SK-N-SH (cell line): ENCODE results near the gene PSMB4. TPM values are rescaled to one million over a fixed set of nuclear protein-coding genes. Genes with fewer than 3 reads are reported as not detected.

Experiments
- CTCF ChIA-PET: fragments of 300-600, 350-600 bp; formaldehyde crosslinking; extraction: SDS; loops from one replicate; lab custom pipeline; 2021; lab: Yijun Ruan, JAX
- POLR2A ChIA-PET: fragments of 350-600 bp; sonication (Branson Sonifier 250); formaldehyde crosslinking; extraction: SDS; loops from one replicate; lab custom pipeline; 2020; ENCODE audit warnings: antibody characterized with exemption, inconsistent platforms; lab: Yijun Ruan, JAX
- DNase-seq: peaks from one replicate; pipeline ENCODE4 v3.0.0; 2012
- H2AFZ ChIP-seq: fragments of 200-600 bp; sonication (generic); 2 replicates; pipeline ENCODE4 v1.8.1; 2016; ENCODE audit warnings: antibody characterized with exemption, mild to moderate bottlenecking, low read depth
- H3F3A ChIP-seq: fragments of 200-600 bp; sonication (generic); replicated peaks from 2 replicates; pipeline ENCODE3; 2016; ENCODE audit warnings: antibody characterized with exemption, mild to moderate bottlenecking; ENCODE audit not compliant: insufficient read depth
- H3K27ac ChIP-seq, 2 experiments: fragments of 200-500 bp in 1 of 2; fragments of 200-600 bp in 1 of 2; sonication (Bioruptor generic) in 1 of 2; sonication (generic), shearing (Covaris generic) in 1 of 2; 2 replicates each; pipeline versions ENCODE4 v1.5.1 to v1.6.1; 2014 to 2016; ENCODE audit warnings: low read depth in 2 of 2, inconsistent platforms in 1 of 2, low read length in 1 of 2, mild to moderate bottlenecking in 1 of 2, mixed read lengths in 1 of 2
- H3K27me3 ChIP-seq: fragments of 200-600 bp; sonication (generic), shearing (Covaris generic); 2 replicates; pipeline ENCODE4 v1.6.1; 2016; ENCODE audit warnings: mixed run types; ENCODE audit not compliant: insufficient read depth
- H3K36me3 ChIP-seq, 2 experiments: fragments of 200-500 bp in 1 of 2; fragments of 200-600 bp in 1 of 2; sonication (Bioruptor generic) in 1 of 2; sonication (generic) in 1 of 2; replicated peaks in 1 of 2; 2 replicates each; pipeline versions ENCODE3 to v1.5.1; 2014 to 2016; ENCODE audit warnings: low read length in 1 of 2, mild to moderate bottlenecking in 1 of 2; ENCODE audit not compliant: insufficient read depth in 2 of 2, control insufficient read depth in 1 of 2
- H3K4me1 ChIP-seq, 2 experiments: fragments of 200-500 bp in 1 of 2; fragments of 200-600 bp in 1 of 2; sonication (Bioruptor generic) in 1 of 2; sonication (generic), shearing (Covaris generic) in 1 of 2; 2 replicates each; pipeline versions ENCODE4 v1.5.1 to v1.6.1; 2014 to 2016; ENCODE audit warnings: low read depth in 1 of 2, low read length in 1 of 2, mixed run types in 1 of 2; ENCODE audit not compliant: insufficient read depth in 2 of 2, control insufficient read depth in 1 of 2
- H3K4me2 ChIP-seq: fragments of 200-600 bp; sonication (generic), shearing (Covaris generic); 2 replicates; pipeline ENCODE4 v1.6.1; 2017; ENCODE audit warnings: mixed run types
- H3K4me3 ChIP-seq, 2 experiments: fragments of 200-500 bp in 1 of 2; fragments of 200-600 bp in 1 of 2; sonication (Bioruptor generic) in 1 of 2; sonication (generic), shearing (Covaris generic) in 1 of 2; 2 replicates each; pipeline versions ENCODE4 v1.5.1 to v1.8.1; 2014 to 2016; ENCODE audit warnings: low read depth in 2 of 2, inconsistent platforms in 1 of 2, low read length in 1 of 2, mild to moderate bottlenecking in 1 of 2, mixed read lengths in 1 of 2, moderate library complexity in 1 of 2
- H3K79me2 ChIP-seq: fragments of 200-600 bp; sonication (generic); 2 replicates; pipeline ENCODE4 v1.8.1; 2017; ENCODE audit warnings: mild to moderate bottlenecking; ENCODE audit not compliant: insufficient read depth
- H3K9ac ChIP-seq: fragments of 200-600 bp; sonication (generic); 2 replicates; pipeline ENCODE4 v1.6.1; 2017; ENCODE audit warnings: mixed run types
- H3K9me2 ChIP-seq: fragments of 200-600 bp; sonication (generic); 2 replicates; pipeline ENCODE4 v1.6.1; 2017; ENCODE audit warnings: mixed run types
- H3K9me3 ChIP-seq: fragments of 200-600 bp; sonication (generic); 2 replicates; pipeline ENCODE4 v1.6.1; 2017; ENCODE audit warnings: mixed run types, mild to moderate bottlenecking, moderate library complexity
- H4K20me1 ChIP-seq: fragments of 200-600 bp; sonication (generic); 2 replicates; pipeline ENCODE4 v1.6.1; 2017; ENCODE audit warnings: mild to moderate bottlenecking, mixed run types; ENCODE audit not compliant: insufficient read depth
- CHD2 ChIP-seq: fragments of 150-350 bp; IDR thresholded peaks from 2 replicates; pipeline ENCODE4 v1.6.1; 2018; ENCODE audit warnings: low read length; ENCODE audit not compliant: partially characterized antibody
- ELF1 ChIP-seq: IDR thresholded peaks from 2 replicates; pipeline ENCODE4 v1.4.0; 2012
- EP300 ChIP-seq, 2 experiments: IDR thresholded peaks; 2 replicates each; pipeline versions ENCODE4 v1.4.0 to v1.6.1; 2012; ENCODE audit warnings: borderline replicate concordance in 1 of 2, low read depth in 1 of 2, low read length in 1 of 2
- EZH2phosphoT487 ChIP-seq: fragments of 200-600 bp; sonication (generic); IDR thresholded peaks from 2 replicates; pipeline ENCODE4 v1.6.1; 2017; ENCODE audit warnings: low read depth, mixed run types, mild to moderate bottlenecking, antibody characterized with exemption, moderate library complexity, borderline replicate concordance
- FOSL2 ChIP-seq: IDR thresholded peaks from 2 replicates; pipeline ENCODE4 v1.4.0; 2012; ENCODE audit warnings: low read depth, mild to moderate bottlenecking, moderate library complexity, borderline replicate concordance
- GABPA ChIP-seq: IDR thresholded peaks from 2 replicates; pipeline ENCODE4 v1.4.0; 2012; ENCODE audit warnings: low read depth, mild to moderate bottlenecking
- MAX ChIP-seq: IDR thresholded peaks from 2 replicates; pipeline ENCODE4 v1.4.0; 2012; ENCODE audit warnings: low read depth
- MXI1 ChIP-seq: IDR thresholded peaks from 2 replicates; pipeline ENCODE4 v1.6.1; 2012; ENCODE audit warnings: mild to moderate bottlenecking, low read depth, low read length, improper control_type of control experiment
- NFIC ChIP-seq: IDR thresholded peaks from 2 replicates; pipeline ENCODE4 v1.4.0; 2012; ENCODE audit warnings: borderline replicate concordance
- NRF1 ChIP-seq: IDR thresholded peaks from 2 replicates; pipeline ENCODE4 v1.6.1; 2012; ENCODE audit warnings: low read depth, mild to moderate bottlenecking, low read length
- PBX3 ChIP-seq: IDR thresholded peaks from 2 replicates; pipeline ENCODE4; 2012
- RFX5 ChIP-seq: IDR thresholded peaks from 2 replicates; pipeline ENCODE4 v1.6.1; 2012; ENCODE audit warnings: mild to moderate bottlenecking, improper control_type of control experiment, low read length
- SIN3A ChIP-seq: IDR thresholded peaks from 2 replicates; pipeline ENCODE4 v1.6.1; 2012; ENCODE audit warnings: low read depth, mild to moderate bottlenecking, low read length, moderate library complexity, borderline replicate concordance
- SMC3 ChIP-seq: IDR thresholded peaks from 2 replicates; pipeline ENCODE4 v1.6.1; 2012; ENCODE audit warnings: low read depth, low read length, improper control_type of control experiment
- TCF12 ChIP-seq: IDR thresholded peaks from 2 replicates; pipeline ENCODE4 v1.4.0; 2012
- TEAD4 ChIP-seq: IDR thresholded peaks from 2 replicates; pipeline ENCODE4 v1.4.0; 2012; ENCODE audit warnings: mild to moderate bottlenecking, borderline replicate concordance; ENCODE audit not compliant: insufficient read depth
- USF1 ChIP-seq: IDR thresholded peaks from 2 replicates; pipeline ENCODE4 v1.4.0; 2012; ENCODE audit warnings: low read depth, borderline replicate concordance
- ZBTB33 ChIP-seq: IDR thresholded peaks from 2 replicates; pipeline ENCODE4 v1.4.0; 2012; ENCODE audit warnings: low read depth, borderline replicate concordance
- WGBS: methylation state at CpG from one replicate; pipeline ENCODE4 v1.1.6; 2017; ENCODE audit warnings: low lambda C conversion rate; 5-methylcytosine and 5-hydroxymethylcytosine counted together
- polyA plus RNA-seq, 3 experiments: library from polyadenylated mRNA; depleted of rRNA; stranded (reverse); fragments of >200 nt; gene quantifications; 2 replicates each; pipeline ENCODE4 v1.2.3, GENCODE V29; 2012
- TF ChIP-seq, protein P1 (sequence below): fragments of 150-350 bp; IDR thresholded peaks from 2 replicates; pipeline ENCODE4 v1.6.1; 2017; ENCODE audit warnings: antibody characterized with exemption, low read length, low read depth, borderline replicate concordance

PSMB4 gene
- polyA plus RNA-seq, 1 of the 3 experiments (the other 2 are of a cell fraction) = 716 TPM

DNA sequence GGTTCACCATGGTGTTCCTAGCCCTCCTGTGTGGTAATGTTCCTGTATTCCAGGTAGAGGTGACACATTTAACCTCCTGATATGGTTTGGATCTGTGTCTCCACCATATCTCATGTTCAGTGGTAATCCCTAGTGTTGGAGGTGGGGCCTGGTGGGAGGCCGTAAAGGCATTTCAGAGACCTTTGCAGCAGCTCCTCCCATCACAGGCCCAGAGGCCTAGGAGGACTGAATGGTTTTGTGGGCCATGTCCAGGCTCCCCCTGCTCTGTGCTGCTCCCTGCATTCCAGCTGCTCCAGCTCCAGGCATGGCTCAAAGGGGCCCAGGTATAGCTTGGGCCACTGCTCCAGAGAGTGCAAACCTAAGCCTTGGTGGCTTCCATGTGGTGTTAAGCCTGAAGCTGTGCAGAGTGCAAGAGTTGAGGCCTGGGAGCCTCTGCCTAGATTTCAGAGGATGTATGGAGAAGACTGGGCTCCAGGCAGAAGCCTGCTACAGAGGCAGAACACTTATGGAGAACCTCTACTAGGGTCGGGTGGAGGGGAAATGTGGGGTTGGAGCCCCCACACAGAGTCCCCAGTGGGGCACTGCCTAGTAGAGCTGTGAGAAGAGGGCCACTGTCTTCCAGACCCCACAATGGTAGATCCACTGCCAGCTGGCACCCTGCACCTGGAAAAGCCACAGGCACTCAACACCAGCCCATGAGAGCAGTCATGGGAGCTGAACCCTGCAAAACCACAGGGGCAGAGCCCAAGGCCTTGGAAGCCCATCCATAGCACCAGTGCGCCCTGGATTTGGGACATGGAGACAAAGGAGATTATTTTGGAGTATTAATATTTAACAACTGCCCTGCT is 36.8 kb upstream of the PSMB4 start:
- Histone ChIP-seq H3K27me3 (no peaks in the 10 kb centered on the region), H3K9ac (no peak overlapping the region), H3K36me3 (no peaks in the 10 kb centered on the region), H3F3A (no peaks in the 10 kb centered on the region), H3K4me2 (no peak overlapping the region), H3K4me3 (no peak overlapping the region), H2AFZ (no peak overlapping the region), H3K79me2 (no peaks in the 10 kb centered on the region), H3K4me1 (no peaks in the 10 kb centered on the region), H3K9me2 (no peaks in the 10 kb centered on the region), H3K9me3 (peaks cover 7% of the 10 kb centered on the region; the same call in 1 of the 2 replicates), H3K27ac (no peak overlapping the region), H4K20me1 (no peaks in the 10 kb centered on the region)
- ChIA-PET CTCF (interaction anchor here (0.8 to 1.7 kb wide), 2 partner anchors 22 kb away, joined by 4 to 10 read pairs; no protein-coding TSS in a partner anchor), POLR2A (no interaction called here)
- TF ChIP-seq MXI1 (no peak), EP300 (IDR thresholded peaks at IDR 0.05; ENCODE audit: borderline replicate concordance in 1 of 2, low read depth in 1 of 2, low read length in 1 of 2) (no peak), GABPA (no peak), USF1 (no peak), SIN3A (no peak), NRF1 (no peak), CHD2 (no peak), ELF1 (no peak), RFX5 (no peak)
- TF ChIP-seq, protein P1, sequence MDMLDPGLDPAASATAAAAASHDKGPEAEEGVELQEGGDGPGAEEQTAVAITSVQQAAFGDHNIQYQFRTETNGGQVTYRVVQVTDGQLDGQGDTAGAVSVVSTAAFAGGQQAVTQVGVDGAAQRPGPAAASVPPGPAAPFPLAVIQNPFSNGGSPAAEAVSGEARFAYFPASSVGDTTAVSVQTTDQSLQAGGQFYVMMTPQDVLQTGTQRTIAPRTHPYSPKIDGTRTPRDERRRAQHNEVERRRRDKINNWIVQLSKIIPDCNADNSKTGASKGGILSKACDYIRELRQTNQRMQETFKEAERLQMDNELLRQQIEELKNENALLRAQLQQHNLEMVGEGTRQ = no peak
- no peak for DNase-seq
- WGBS = 50% methylated on average over 2 of the region's 3 CpGs

GRCh38 chr1:151364996-151365395 is 34.4 kb upstream of the PSMB4 start:
- no peak for DNase-seq
- WGBS = 68% methylated on average over 4 of the region's 4 CpGs

More at GRCh38 chr1:151364996-151365395, 34.4 kb upstream of the PSMB4 start:
- no peaks in the 10 kb centered on the region for H3K27me3 ChIP-seq
- no peak overlapping the region for H3K27ac ChIP-seq
- no peaks in the 10 kb centered on the region for H3K9me2 ChIP-seq
- no peaks in the 10 kb centered on the region for H4K20me1 ChIP-seq
- no peaks in the 10 kb centered on the region for H3F3A ChIP-seq
- no peaks in the 10 kb centered on the region for H3K36me3 ChIP-seq
- TF ChIP-seq SMC3 (no peak), ZBTB33 (no peak), ELF1 (no peak), EP300 (IDR thresholded peaks at IDR 0.05; ENCODE audit: borderline replicate concordance in 1 of 2, low read depth in 1 of 2, low read length in 1 of 2) (no peak), TCF12 (no peak), FOSL2 (no peak), MAX (no peak), PBX3 (no peak), EZH2phosphoT487 (no peak), TEAD4 (no peak), NFIC (no peak)
- TF ChIP-seq, protein P1 = no peak
- H3K4me1 ChIP-seq = no peaks in the 10 kb centered on the region
- no peak overlapping the region for H3K9ac ChIP-seq
- no peak overlapping the region for H3K4me2 ChIP-seq
- CTCF ChIA-PET = interaction anchor here (0.8 to 2.1 kb wide), 4 partner anchors 17 to 42 kb away, joined by 3 to 7 read pairs (median 3); no protein-coding TSS in a partner anchor
- no peak overlapping the region for H2AFZ ChIP-seq
- H3K4me3 ChIP-seq = no peak overlapping the region
- POLR2A ChIA-PET = no interaction called here
- peaks cover 7% of the 10 kb centered on the region; the same call in 1 of the 2 replicates for H3K9me3 ChIP-seq
- no peaks in the 10 kb centered on the region for H3K79me2 ChIP-seq
